ENCODE results near the gene SKP2. TPM values are rescaled to one million over a fixed set of nuclear protein-coding genes. Genes with fewer than 3 reads are reported as not detected.
A peak's percentile ranks its signal among the peaks of the same experiment; 100 is the strongest.

The SKP2 gene
- total and polyA plus RNA-seq, 2 donors (not counting 3 experiments of a cell fraction or from before 2014, with no cell fraction given) = 12.5 to 40.9 TPM

DNA sequence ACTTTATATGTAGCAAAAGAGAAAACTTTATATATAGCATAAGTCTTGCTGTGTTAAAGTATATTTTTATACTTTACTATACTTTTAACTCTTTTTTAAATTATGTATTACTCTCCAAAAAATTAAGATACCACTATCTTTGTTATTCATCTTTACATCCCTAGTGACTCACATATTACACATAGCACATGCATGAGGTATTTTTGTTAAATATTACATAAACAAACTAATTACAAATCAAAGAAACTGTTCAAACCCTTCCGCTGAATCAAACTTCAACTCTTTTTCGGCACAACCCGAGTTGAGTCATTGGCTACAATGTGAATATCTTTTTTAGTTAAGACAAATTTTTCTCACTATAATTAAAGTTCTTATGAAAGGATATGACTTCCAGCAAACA, 57.8 kb downstream of the SKP2 start:
- peak; percentile 47 for FAIRE-seq
- CTCF ChIA-PET = interaction anchor here (1.7 kb wide), 1 partner anchor 57 kb away, joined by 4 read pairs; the partner anchor contains the start of genes LMBRD2 and SKP2

More for the DNA sequence above, 57.8 kb downstream of the SKP2 start:
- H3K4me1 ChIP-seq (ENCODE audit: control insufficient read depth, extremely low read depth, insufficient read depth, low read length) = peaks cover 17% of the 10 kb centered on the region
- no peaks in the 10 kb centered on the region for H3K9me1 ChIP-seq (replicated peaks; ENCODE audit: control insufficient read depth, extremely low read depth, insufficient read depth, low read length)
- no peaks in the 10 kb centered on the region for H3K27me3 ChIP-seq (ENCODE audit: control insufficient read depth in 2 of 2, insufficient read depth in 2 of 2, low read length in 2 of 2)
- H3K9me3 ChIP-seq (replicated peaks; ENCODE audit: control insufficient read depth, insufficient read depth, low read length) = no peaks in the 10 kb centered on the region
- no peaks in the 10 kb centered on the region for H3K79me2 ChIP-seq (ENCODE audit: control insufficient read depth, insufficient read depth, low read length)
- H3K36me3 ChIP-seq (ENCODE audit: control insufficient read depth in 2 of 2, extremely low read depth in 1 of 2, insufficient read depth in 2 of 2, low read length in 2 of 2) = no peaks in the 10 kb centered on the region
- H3K4me3 ChIP-seq (replicated peaks in 1 of 3; ENCODE audit: insufficient read depth in 1 of 3, low read depth in 1 of 3, low read length in 3 of 3) = no peak overlapping the region
- DNase-seq (ENCODE audit: low read depth, low spot score) = peak; percentile 41
- TF ChIP-seq JUN (IDR thresholded peaks at IDR 0.05; ENCODE audit: borderline replicate concordance, insufficient read depth, insufficient read length, low read depth) = peak; percentile 42
- no peak for TF ChIP-seq MYC (IDR thresholded peaks at IDR 0.05; ENCODE audit: low read depth, low read length)
- peak; percentile 40 for TF ChIP-seq FOS (IDR thresholded peaks at IDR 0.05; ENCODE audit: borderline replicate concordance, insufficient read depth, low read length)
- no peak for TF ChIP-seq POLR2AphosphoS5 (IDR thresholded peaks at IDR 0.05; ENCODE audit: insufficient read depth, low read depth, low read length)
- TF ChIP-seq, protein P1, sequence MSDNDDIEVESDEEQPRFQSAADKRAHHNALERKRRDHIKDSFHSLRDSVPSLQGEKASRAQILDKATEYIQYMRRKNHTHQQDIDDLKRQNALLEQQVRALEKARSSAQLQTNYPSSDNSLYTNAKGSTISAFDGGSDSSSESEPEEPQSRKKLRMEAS (IDR thresholded peaks at IDR 0.05; ENCODE audit: insufficient read depth, insufficient read length) = no peak
- TF ChIP-seq, protein P2, sequence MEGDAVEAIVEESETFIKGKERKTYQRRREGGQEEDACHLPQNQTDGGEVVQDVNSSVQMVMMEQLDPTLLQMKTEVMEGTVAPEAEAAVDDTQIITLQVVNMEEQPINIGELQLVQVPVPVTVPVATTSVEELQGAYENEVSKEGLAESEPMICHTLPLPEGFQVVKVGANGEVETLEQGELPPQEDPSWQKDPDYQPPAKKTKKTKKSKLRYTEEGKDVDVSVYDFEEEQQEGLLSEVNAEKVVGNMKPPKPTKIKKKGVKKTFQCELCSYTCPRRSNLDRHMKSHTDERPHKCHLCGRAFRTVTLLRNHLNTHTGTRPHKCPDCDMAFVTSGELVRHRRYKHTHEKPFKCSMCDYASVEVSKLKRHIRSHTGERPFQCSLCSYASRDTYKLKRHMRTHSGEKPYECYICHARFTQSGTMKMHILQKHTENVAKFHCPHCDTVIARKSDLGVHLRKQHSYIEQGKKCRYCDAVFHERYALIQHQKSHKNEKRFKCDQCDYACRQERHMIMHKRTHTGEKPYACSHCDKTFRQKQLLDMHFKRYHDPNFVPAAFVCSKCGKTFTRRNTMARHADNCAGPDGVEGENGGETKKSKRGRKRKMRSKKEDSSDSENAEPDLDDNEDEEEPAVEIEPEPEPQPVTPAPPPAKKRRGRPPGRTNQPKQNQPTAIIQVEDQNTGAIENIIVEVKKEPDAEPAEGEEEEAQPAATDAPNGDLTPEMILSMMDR (IDR thresholded peaks at IDR 0.05; ENCODE audit: extremely low read depth in 1 of 2, insufficient read depth in 1 of 2, low read depth in 1 of 2, low read length in 2 of 2) = no peak
- no peak for TF ChIP-seq EZH2 (IDR thresholded peaks at IDR 0.05; ENCODE audit: borderline replicate concordance, low read depth, low read length, severe bottlenecking)
- peak; percentile 64 for TF ChIP-seq GATA2 (IDR thresholded peaks at IDR 0.05; ENCODE audit: insufficient read depth, insufficient read length, low read depth, low read length)
- TF ChIP-seq POLR2A (IDR thresholded peaks at IDR 0.05; ENCODE audit: low read depth, low read length) = no peak
- H4K20me1 ChIP-seq (replicated peaks; ENCODE audit: control insufficient read depth, extremely low read depth, insufficient read depth, low read length) = no peaks in the 10 kb centered on the region
- no peak overlapping the region for H2AFZ ChIP-seq (ENCODE audit: low read depth, low read length)
- no peak overlapping the region for H3K9ac ChIP-seq (replicated peaks; ENCODE audit: extremely low read depth, insufficient read depth, low read length)
- POLR2A ChIA-PET = no interaction called here
- dilution Hi-C loops (cut with MboI; ENCODE audit: extremely low pct_ligation_motif_present, low sequenced_read_pairs) (no loop called here), intact Hi-C loops (cut with micrococcal nuclease) (loop anchor here (2.0 kb wide), 1 partner anchor 31 kb away; the partner anchor contains the start of gene NADK2)
- peak overlapping the region; percentile 62 for H3K4me2 ChIP-seq (ENCODE audit: insufficient read depth, low read length)
- BruUV-seq (replicated peaks) = no TSS peak
- peak overlapping the region; percentile 51 for H3K27ac ChIP-seq (ENCODE audit: insufficient read depth, low read depth, low read length)

All from endothelial cell of umbilical vein (primary cell).